Left lung (tissue), 10 donors: Measurements from ENCODE around the gene SNTG2. TPM values are rescaled to one million over a fixed set of nuclear protein-coding genes. Genes with fewer than 3 reads are reported as not detected.
"Not testable (repeated sequence)": the region's sequence is repeated elsewhere in the genome, so short reads cannot be mapped to it uniquely, and the experiment has no call there.

Experiments
- ATAC-seq: fragments of 200-7000 bp; cut with Tn5 transposase; one replicate; pipeline ENCODE4 v1.9.1; 2020; ENCODE audit warnings: moderate library complexity
- DNase-seq, 4 donors: peaks; one replicate each; pipeline ENCODE4 v3.0.0-alpha.2; 2013 to 2020
- H3K27ac ChIP-seq, 2 donors: fragments of 200-600 bp; sonication (generic) in 1 of 2; one replicate each; pipeline versions ENCODE4 v1.5.0 to v1.8.0; 2020 to 2021
- H3K27me3 ChIP-seq, 2 donors: fragments of 200-600 bp; sonication (generic) in 1 of 2; one replicate each; pipeline versions ENCODE4 v1.5.0 to v1.8.0; 2020 to 2021
- H3K36me3 ChIP-seq, 2 donors: fragments of 200-600 bp; sonication (generic) in 1 of 2; one replicate each; pipeline versions ENCODE4 v1.5.0 to v1.8.0; 2020 to 2021
- H3K4me1 ChIP-seq, 2 donors: fragments of 200-600 bp; one replicate each; pipeline ENCODE4 v1.8.0; 2021
- H3K4me3 ChIP-seq, 2 donors: fragments of 200-600 bp; sonication (generic) in 1 of 2; one replicate each; pipeline versions ENCODE4 v1.5.0 to v1.8.0; 2020 to 2021; ENCODE audit warnings: mild to moderate bottlenecking in 1 of 2
- H3K9me3 ChIP-seq, 2 donors: fragments of 200-600 bp; sonication (generic) in 1 of 2; one replicate each; pipeline versions ENCODE4 v1.5.0 to v1.8.0; 2020 to 2021
- CTCF ChIP-seq, 2 donors: fragments of 200-600 bp; sonication (generic) in 1 of 2; IDR thresholded peaks; one replicate each; pipeline versions ENCODE4 v1.5.0 to v1.8.0; 2021; ENCODE audit warnings: antibody characterized with exemption in 2 of 2
- intact Hi-C, 2 donors: fragments of 100-400 bp; cut with DNase I; formaldehyde crosslinking; loops; one replicate each; pipeline versions ENCODE4 v1.11.2 to v1.14.2; 2022
- polyA plus RNA-seq, 6 donors: library from polyadenylated mRNA; unstranded; fragments of 120-200 nt; gene quantifications; one replicate each; pipeline ENCODE4 v1.2.1, GENCODE V29; 2013; ENCODE audit not compliant: insufficient read length in 6 of 6
- total RNA-seq, 2 donors: library from RNA; stranded (reverse); fragmentation: NEBNext Ultra II Directional; extraction: Animal tissue kit (Norgen Biotek cat#: 25700); gene quantifications; one replicate each; pipeline ENCODE4 v1.2.1, GENCODE V29; 2021
- donor health status: DM: no; HTN: yes; CAD: no.
- donor health status: DM: no; HTN: no; CAD: no.

Gene SNTG2
- total and polyA plus RNA-seq, 8 donors = 0.24 to 3.2 (median 0.64) TPM

- Histone ChIP-seq H3K27ac (no peak overlapping the region), H3K27me3 (peaks cover 0 to 6% of the 10 kb centered on the region in 2 donors)
- intact Hi-C loops = no loop called here
Measured at GRCh38 chr2:1374287-1374686, 423.6 kb downstream of the SNTG2 start.

DNA sequence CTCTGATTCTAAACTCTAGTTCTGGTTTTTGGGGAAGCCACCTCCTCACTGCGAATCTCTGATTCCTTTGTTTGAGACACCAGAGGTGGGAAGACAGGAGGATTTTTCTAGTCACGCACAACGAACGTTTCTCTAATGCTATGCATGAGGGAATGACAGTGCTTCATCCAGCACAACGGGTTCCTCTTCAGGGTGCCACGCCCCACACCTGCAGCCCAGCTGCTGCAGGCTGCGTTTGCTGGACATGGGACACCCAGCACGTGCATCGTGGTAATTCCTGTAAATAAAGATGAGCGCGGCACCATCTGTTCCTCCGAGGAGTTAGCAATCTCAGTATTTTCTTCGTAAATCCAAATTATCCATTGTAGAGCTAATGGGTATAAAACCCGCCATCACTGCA is 425.1 kb downstream of the SNTG2 start:
- no peak for ATAC-seq
- no peaks in the 10 kb centered on the region for H3K36me3 ChIP-seq
- no peak overlapping the region for H3K27ac ChIP-seq
- intact Hi-C loops = no loop called here
- H3K9me3 ChIP-seq = no peaks in the 10 kb centered on the region
- TF ChIP-seq CTCF (IDR thresholded peaks at IDR 0.05) = no peak
- peaks cover 0 to 6% of the 10 kb centered on the region in 2 donors for H3K27me3 ChIP-seq
- H3K4me3 ChIP-seq = no peak overlapping the region
- H3K4me1 ChIP-seq = no peaks in the 10 kb centered on the region
- DNase-seq = no peak

More at GRCh38 chr2:1374287-1374686, 423.6 kb downstream of the SNTG2 start:
- Histone ChIP-seq H3K9me3 (no peaks in the 10 kb centered on the region), H3K36me3 (no peaks in the 10 kb centered on the region), H3K4me3 (no peak overlapping the region), H3K4me1 (no peaks in the 10 kb centered on the region)
- TF ChIP-seq CTCF (IDR thresholded peaks at IDR 0.05) = no peak
- peak in 2 of 4 donors; percentile 27 to 28 for DNase-seq
- no peak for ATAC-seq

GRCh38 chr2:1377473-1377872 is 426.8 kb downstream of the SNTG2 start:
- Histone ChIP-seq H3K9me3 (no peaks in the 10 kb centered on the region), H3K4me3 (no peak overlapping the region), H3K36me3 (no peaks in the 10 kb centered on the region), H3K27ac (no peak overlapping the region), H3K27me3 (no peaks in the 10 kb centered on the region), H3K4me1 (no peaks in the 10 kb centered on the region)
- no peak for TF ChIP-seq CTCF (IDR thresholded peaks at IDR 0.05)
- DNase-seq = no peak
- ATAC-seq = no peak
- intact Hi-C loops = no loop called here

DNA sequence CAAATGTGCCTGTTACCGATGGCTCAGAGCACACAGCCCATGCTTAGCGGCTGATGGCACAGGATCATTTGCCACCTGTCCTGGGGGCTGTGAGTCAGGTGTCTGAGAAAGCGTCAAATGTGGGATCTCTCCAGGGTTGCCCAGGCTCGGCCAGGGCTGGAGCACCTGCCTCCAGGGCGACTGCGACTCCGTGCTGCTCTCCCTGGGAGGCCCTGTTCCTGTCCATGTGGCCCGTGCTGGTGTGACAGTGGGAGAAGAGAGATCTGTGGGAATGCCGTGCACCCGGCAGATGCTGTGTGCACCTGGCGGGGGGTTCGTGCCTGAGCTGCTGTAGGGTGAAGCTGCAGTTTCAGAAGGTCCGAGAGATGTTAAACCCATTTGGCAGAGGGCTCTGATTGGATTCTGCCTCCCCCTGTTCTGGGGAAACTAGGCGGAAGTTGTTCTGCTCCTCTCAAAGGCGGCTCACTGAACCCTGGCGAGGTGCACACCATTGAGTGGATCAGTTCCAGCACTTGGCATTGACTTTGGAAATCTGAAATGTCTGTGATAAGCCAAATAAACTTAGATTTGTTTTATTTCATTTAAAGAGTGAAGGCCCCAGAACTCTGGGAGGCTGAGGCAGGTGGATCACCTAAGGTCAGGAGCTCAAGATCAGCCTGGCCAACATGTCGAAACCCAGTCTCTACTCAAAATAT is 428.0 kb downstream of the SNTG2 start:
- no peak for TF ChIP-seq CTCF (IDR thresholded peaks at IDR 0.05)
- DNase-seq (peak in 1 of 4 donors; percentile 52), ATAC-seq (no peak)
- H3K9me3 ChIP-seq = no peaks in the 10 kb centered on the region
- no peak overlapping the region for H3K27ac ChIP-seq
- no peak overlapping the region for H3K4me3 ChIP-seq
- intact Hi-C loops = no loop called here
- no peaks in the 10 kb centered on the region for H3K27me3 ChIP-seq
- no peaks in the 10 kb centered on the region for H3K4me1 ChIP-seq
- H3K36me3 ChIP-seq = no peaks in the 10 kb centered on the region

GRCh38 chr2:1381644-1382043 is 431.0 kb downstream of the SNTG2 start:
- DNase-seq (no peak), ATAC-seq (no peak)
- Histone ChIP-seq H3K9me3 (no peaks in the 10 kb centered on the region), H3K36me3 (no peaks in the 10 kb centered on the region), H3K4me1 (no peaks in the 10 kb centered on the region), H3K27ac (no peak overlapping the region), H3K4me3 (no peak overlapping the region), H3K27me3 (no peaks in the 10 kb centered on the region)
- intact Hi-C loops = no loop called here
- TF ChIP-seq CTCF (IDR thresholded peaks at IDR 0.05) = no peak

DNA sequence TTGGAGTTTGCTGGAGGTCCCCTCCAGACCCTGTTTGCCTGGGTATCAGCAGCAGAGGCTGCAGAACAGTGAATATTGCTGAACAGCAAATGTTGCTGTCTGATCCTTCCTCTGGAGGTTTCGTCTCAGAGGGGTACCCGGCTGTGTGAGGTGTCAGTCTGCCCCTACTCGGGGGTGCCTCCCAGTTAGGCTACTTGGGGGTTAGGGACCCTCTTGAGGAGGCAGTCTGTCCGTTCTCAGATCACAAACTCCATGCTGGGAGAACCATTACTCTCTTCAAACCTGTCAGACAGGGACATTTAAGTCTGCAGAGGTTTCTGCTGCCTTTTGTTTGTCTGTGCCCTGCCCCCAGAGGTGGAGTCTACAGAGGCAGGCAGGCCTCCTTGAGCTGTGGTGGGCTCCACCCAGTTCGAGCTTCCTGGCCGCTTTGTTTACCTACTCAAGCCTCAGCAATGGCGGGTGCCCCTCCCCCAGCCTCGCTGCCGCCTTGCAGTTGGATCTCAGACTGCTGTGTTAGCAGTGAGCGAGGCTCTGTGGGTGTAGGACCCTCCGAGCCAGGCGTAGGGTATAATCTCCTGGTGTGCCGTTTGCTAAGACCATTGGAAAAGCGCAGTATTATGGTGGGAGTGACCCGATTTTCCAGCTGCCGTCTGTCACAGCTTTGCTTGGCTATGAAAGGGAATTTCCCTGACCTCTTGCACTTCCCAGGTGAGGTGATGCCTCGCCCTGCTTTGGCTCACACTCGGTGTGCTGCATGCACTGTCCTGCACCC is 437.5 kb downstream of the SNTG2 start:
- H3K4me1 ChIP-seq, H3K27me3 ChIP-seq, ATAC-seq, DNase-seq, H3K27ac ChIP-seq, intact Hi-C loops, H3K36me3 ChIP-seq, H3K9me3 ChIP-seq, H3K4me3 ChIP-seq: not testable (repeated sequence)

GRCh38 chr2:1390118-1390517 is 439.5 kb downstream of the SNTG2 start:
- intact Hi-C loops, DNase-seq, H3K4me3 ChIP-seq, ATAC-seq, H3K27ac ChIP-seq, H3K4me1 ChIP-seq, H3K27me3 ChIP-seq, H3K9me3 ChIP-seq, H3K36me3 ChIP-seq: not testable (repeated sequence)
